Sigmoid colon (tissue), 7 donors: ENCODE data around the gene TRPC1. TPM values are rescaled to one million over a fixed set of nuclear protein-coding genes. Genes with fewer than 3 reads are reported as not detected.

ENCODE experiments used
- DNase-seq: peaks from one replicate; pipeline ENCODE4 v3.0.0-alpha.2; 2019
- H3K27ac ChIP-seq, 4 donors: fragments of 200-600 bp; sonication (generic); one replicate each; pipeline ENCODE4 v1.5.1; 2016 to 2019; ENCODE audit warnings: mild to moderate bottlenecking in 1 of 4
- H3K27me3 ChIP-seq, 3 donors: fragments of 200-600 bp; sonication (generic); one replicate each; pipeline ENCODE4 v1.5.1; 2019; ENCODE audit warnings: mild to moderate bottlenecking in 1 of 3
- H3K36me3 ChIP-seq, 4 donors: fragments of 200-600 bp; sonication (generic); one replicate each; pipeline ENCODE4 v1.5.1; 2016 to 2019
- H3K4me1 ChIP-seq, 4 donors: fragments of 200-600 bp; sonication (generic); one replicate each; pipeline ENCODE4 v1.5.1; 2017 to 2019
- H3K4me3 ChIP-seq, 4 donors: fragments of 200-600 bp; sonication (generic); one replicate each; pipeline ENCODE4 v1.5.1; 2017 to 2019; ENCODE audit warnings: mild to moderate bottlenecking in 2 of 4, moderate library complexity in 1 of 4
- H3K9me3 ChIP-seq, 4 donors: fragments of 200-600 bp in 3 of 4; sonication (generic) in 3 of 4; one replicate each; pipeline versions ENCODE4 v1.5.1 to v1.6.1; 2013 to 2019
- CTCF ChIP-seq, 4 experiments: fragments of 450-650 bp in 3 of 4; fragments of 200-600 bp in 1 of 4; IDR thresholded peaks; one replicate each; pipeline ENCODE4 v1.5.1; 2016 to 2019; ENCODE audit warnings: antibody characterized with exemption in 4 of 4, mild to moderate bottlenecking in 3 of 4, moderate library complexity in 2 of 4
- EP300 ChIP-seq, 4 donors: sonication (generic); formaldehyde crosslinking; IDR thresholded peaks; one replicate each; pipeline ENCODE4 v1.6.1; 2017; ENCODE audit warnings: antibody characterized with exemption in 4 of 4
- POLR2A ChIP-seq, 2 donors: fragments of 450-650 bp; IDR thresholded peaks; one replicate each; pipeline ENCODE4 v1.6.1; 2016; ENCODE audit warnings: antibody characterized with exemption in 2 of 2, mild to moderate bottlenecking in 2 of 2, moderate library complexity in 2 of 2
- POLR2AphosphoS5 ChIP-seq, 4 donors: sonication (generic); formaldehyde crosslinking; IDR thresholded peaks; one replicate each; pipeline ENCODE4 v1.6.1; 2017; ENCODE audit warnings: antibody characterized with exemption in 4 of 4
- WGBS, 2 donors: extraction: QIAGEN DNeasy Blood & Tissue Kit; methylation state at CpG; one replicate each; pipeline ENCODE4 v1.1.7; 2013; 5-methylcytosine and 5-hydroxymethylcytosine counted together
- intact Hi-C: fragments of 100-400 bp; cut with DNase I; formaldehyde crosslinking; loops from one replicate; pipeline ENCODE4 v1.15.1; 2023
- polyA plus RNA-seq, 3 donors: library from polyadenylated mRNA; stranded (reverse); fragments of 200-250 nt; gene quantifications; one replicate each; pipeline ENCODE4 v1.2.3, GENCODE V29; 2013
- total RNA-seq, 4 donors: library from RNA; depleted of rRNA; stranded (reverse); fragments of >200 nt; gene quantifications; one replicate each; pipeline ENCODE4 v1.1.0, GENCODE V29; 2016
- donor health status: healthy with polysubstance abuse.
- donor health status: Bipolar disorder and iron deficiency.
- donor health status: healthy.

The TRPC1 gene
- total RNA-seq, result 10 to 100 TPM; 21.4 to 31.0 (median 25.5) TPM
- 1 to 10 TPM in 2 of 3 donors, not detected in 1; 1.1 to 1.2 TPM for polyA plus RNA-seq

GRCh38 chr3:142723968-142724681 lies at the start of gene TRPC1:
TSS of gene TRPC1 (plus strand) at chr3:142724034. CDS start at chr3:142724560, 526 bp downstream.
- peaks cover 0 to 18% (median 5%) of the 10 kb centered on the region in 4 donors for H3K4me1 ChIP-seq
- H3K9me3 ChIP-seq, result no peaks in the 10 kb centered on the region
- no peaks in the 10 kb centered on the region for H3K27me3 ChIP-seq
- peak within 1 kb of the TSS; percentile 81 to 99 (median 84) for H3K4me3 ChIP-seq
- H3K36me3 ChIP-seq, result no peaks in the 10 kb centered on the region
- TF ChIP-seq POLR2A (IDR thresholded peaks at IDR 0.05) (peak in 1 of 2 donors; percentile 47), EP300 (IDR thresholded peaks at IDR 0.05) (no peak), POLR2AphosphoS5 (IDR thresholded peaks at IDR 0.05) (peak; percentile 93 to 95 (median 95)), CTCF (IDR thresholded peaks at IDR 0.05) (no peak)
- WGBS, 2 donors, result 1% methylated on average over 73 of the region's 73 CpGs
- H3K27ac ChIP-seq, result peak within 1 kb of the TSS; percentile 91 to 95 (median 92)
- intact Hi-C loops, result loop anchor here (2.0 to 5.0 kb wide), 4 partner anchors 127 to 278 kb away; partner anchors contain the start of genes ATR, PLS1, U2SURP and XRN1
- DNase-seq, result peak; percentile 88

GRCh38 chr3:142676151-142676550 lies 47.7 kb upstream of the TRPC1 start:
- no peak for DNase-seq
- Histone ChIP-seq H3K36me3 (no peaks in the 10 kb centered on the region), H3K4me1 (no peaks in the 10 kb centered on the region), H3K27ac (no peak overlapping the region), H3K4me3 (no peak overlapping the region), H3K9me3 (no peaks in the 10 kb centered on the region), H3K27me3 (no peaks in the 10 kb centered on the region)
- TF ChIP-seq CTCF (IDR thresholded peaks at IDR 0.05), result no peak
- no peak for TF ChIP-seq POLR2AphosphoS5 (IDR thresholded peaks at IDR 0.05)
- no peak for TF ChIP-seq POLR2A (IDR thresholded peaks at IDR 0.05)
- TF ChIP-seq EP300 (IDR thresholded peaks at IDR 0.05), result no peak
- 24 to 70% methylated on average over 2 of the region's 2 CpGs for WGBS, 2 donors
- intact Hi-C loops, result no loop called here

- no peak for DNase-seq
- H3K36me3 ChIP-seq, result no peaks in the 10 kb centered on the region
- H3K27me3 ChIP-seq, result no peaks in the 10 kb centered on the region
- intact Hi-C loops, result no loop called here
- H3K9me3 ChIP-seq, result no peaks in the 10 kb centered on the region
- TF ChIP-seq CTCF (IDR thresholded peaks at IDR 0.05), result no peak
- no peak for TF ChIP-seq POLR2AphosphoS5 (IDR thresholded peaks at IDR 0.05)
- no peak for TF ChIP-seq EP300 (IDR thresholded peaks at IDR 0.05)
- TF ChIP-seq POLR2A (IDR thresholded peaks at IDR 0.05), result no peak
- H3K4me3 ChIP-seq, result no peak overlapping the region
- H3K4me1 ChIP-seq, result no peaks in the 10 kb centered on the region
- no peak overlapping the region for H3K27ac ChIP-seq
- WGBS, 2 donors, result 37 to 85% methylated on average over 2 of the region's 2 CpGs
Observed at GRCh38 chr3:142680710-142681109, 43.1 kb upstream of the TRPC1 start.

- no peak for DNase-seq
- Histone ChIP-seq H3K36me3 (no peaks in the 10 kb centered on the region), H3K4me3 (no peak overlapping the region), H3K27me3 (no peaks in the 10 kb centered on the region), H3K9me3 (no peaks in the 10 kb centered on the region), H3K4me1 (peaks cover 0 to 5% (median 0%) of the 10 kb centered on the region in 4 donors), H3K27ac (no peak overlapping the region)
- 95 to 98% methylated on average over 2 of the region's 2 CpGs for WGBS, 2 donors
- TF ChIP-seq POLR2AphosphoS5 (IDR thresholded peaks at IDR 0.05) (no peak), POLR2A (IDR thresholded peaks at IDR 0.05) (no peak), CTCF (IDR thresholded peaks at IDR 0.05) (no peak), EP300 (IDR thresholded peaks at IDR 0.05) (no peak)
- intact Hi-C loops, result no loop called here
Observed at GRCh38 chr3:142690613-142691012, 33.2 kb upstream of the TRPC1 start.
